GM13976 (cell line): ENCODE measurements around the gene RPS6KB2.
A peak's percentile ranks its signal among the peaks of the same experiment; 100 is the strongest.

ENCODE experiments used
- DNase-seq: peaks from one replicate; pipeline ENCODE4 v3.0.0; 2012; ENCODE audit warnings: low spot score
- in situ Hi-C: fragments of 300-500 bp; cut with MboI; formaldehyde crosslinking; loops from one replicate; pipeline ENCODE4 v1.12.0; 2022; ENCODE audit warnings: low sequenced_read_pairs, mixed read lengths, inconsistent platforms; ENCODE audit not compliant: unreplicated experiment
- TF ChIP-seq, protein P1 (sequence below): IDR thresholded peaks from 2 replicates; pipeline ENCODE4 v1.5.1; 2012; ENCODE audit warnings: borderline replicate concordance, mild to moderate bottlenecking; ENCODE audit not compliant: insufficient read depth; ENCODE audit errors: extremely low read depth, missing control alignments, control extremely low read depth

Gene RPS6KB2

DNA sequence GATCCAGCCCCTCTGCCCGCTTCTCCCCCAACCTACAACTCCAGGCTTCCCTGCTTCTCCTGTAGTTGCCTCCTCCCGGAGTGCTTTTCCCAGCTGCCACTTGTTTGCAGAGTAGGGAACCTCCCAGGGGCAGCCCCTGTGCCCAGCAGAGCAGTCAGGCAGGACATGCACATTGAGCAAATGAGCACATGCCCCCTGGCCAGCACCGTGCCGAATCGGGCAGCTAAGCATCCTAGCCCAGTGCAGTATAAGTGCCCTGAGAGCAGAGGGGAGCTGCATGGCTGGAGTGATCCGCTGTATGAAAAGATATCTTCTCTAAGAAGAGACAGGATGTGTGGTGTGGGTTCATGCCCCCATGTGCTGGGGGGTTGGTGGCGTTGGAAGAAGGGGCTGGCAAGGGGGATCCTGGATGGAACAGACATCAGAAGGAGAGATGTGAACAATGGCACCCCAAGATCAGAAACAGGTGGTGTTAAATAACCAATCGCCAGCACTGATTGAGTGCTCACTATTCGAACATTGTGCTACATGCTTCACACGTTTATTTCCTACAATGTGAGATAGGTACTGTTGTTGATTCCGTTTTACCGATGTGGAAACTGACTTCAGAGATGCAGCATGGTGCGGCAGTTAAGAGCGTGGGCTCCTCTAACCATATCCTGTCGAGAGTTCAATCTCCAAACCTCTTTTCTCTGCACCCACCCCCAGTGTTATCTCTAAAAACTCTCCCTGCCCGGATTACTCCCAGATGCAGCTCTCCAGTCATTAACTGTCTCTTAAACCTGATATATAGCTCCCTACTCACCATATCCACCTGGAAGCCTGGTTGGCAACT, 55.8 kb downstream of the RPS6KB2 start:
- TF ChIP-seq, protein P1, sequence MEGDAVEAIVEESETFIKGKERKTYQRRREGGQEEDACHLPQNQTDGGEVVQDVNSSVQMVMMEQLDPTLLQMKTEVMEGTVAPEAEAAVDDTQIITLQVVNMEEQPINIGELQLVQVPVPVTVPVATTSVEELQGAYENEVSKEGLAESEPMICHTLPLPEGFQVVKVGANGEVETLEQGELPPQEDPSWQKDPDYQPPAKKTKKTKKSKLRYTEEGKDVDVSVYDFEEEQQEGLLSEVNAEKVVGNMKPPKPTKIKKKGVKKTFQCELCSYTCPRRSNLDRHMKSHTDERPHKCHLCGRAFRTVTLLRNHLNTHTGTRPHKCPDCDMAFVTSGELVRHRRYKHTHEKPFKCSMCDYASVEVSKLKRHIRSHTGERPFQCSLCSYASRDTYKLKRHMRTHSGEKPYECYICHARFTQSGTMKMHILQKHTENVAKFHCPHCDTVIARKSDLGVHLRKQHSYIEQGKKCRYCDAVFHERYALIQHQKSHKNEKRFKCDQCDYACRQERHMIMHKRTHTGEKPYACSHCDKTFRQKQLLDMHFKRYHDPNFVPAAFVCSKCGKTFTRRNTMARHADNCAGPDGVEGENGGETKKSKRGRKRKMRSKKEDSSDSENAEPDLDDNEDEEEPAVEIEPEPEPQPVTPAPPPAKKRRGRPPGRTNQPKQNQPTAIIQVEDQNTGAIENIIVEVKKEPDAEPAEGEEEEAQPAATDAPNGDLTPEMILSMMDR: no peak
- in situ Hi-C loops: no loop called here
- DNase-seq: peak; percentile 61

DNA sequence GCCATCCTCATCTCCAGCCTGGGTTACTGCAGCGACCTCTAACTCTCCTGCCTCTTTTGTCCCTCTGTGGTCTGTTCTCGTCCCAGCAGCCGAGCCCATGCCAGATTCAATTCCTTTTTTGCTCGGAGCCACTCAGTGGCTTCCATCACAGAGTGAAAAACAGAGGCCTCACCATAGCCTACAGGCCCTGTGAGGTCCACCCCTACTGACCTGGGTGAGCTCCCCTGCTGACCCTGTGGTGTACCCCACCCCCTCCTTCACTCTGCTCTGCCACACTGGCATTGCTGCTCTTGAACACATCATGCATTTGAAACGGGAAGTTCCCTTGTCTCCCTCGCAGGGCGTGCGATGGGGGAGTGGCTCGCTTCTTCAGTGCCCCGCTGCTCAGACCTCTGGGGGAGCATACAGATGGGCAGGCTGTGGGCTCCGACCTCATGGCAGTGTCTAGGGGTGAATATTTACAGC, 56.6 kb downstream of the RPS6KB2 start:
- in situ Hi-C loops: no loop called here
- DNase-seq: no peak

More for the DNA sequence above, 56.6 kb downstream of the RPS6KB2 start:
- TF ChIP-seq, protein P1: peak; percentile 10
